NT2/D1 (cell line): Measurements from ENCODE around the gene NMNAT1.

Experiments used
- SUZ12 ChIP-seq: IDR thresholded peaks from 2 replicates; pipeline ENCODE4 v1.6.1; 2011; ENCODE audit not compliant: insufficient read length, insufficient read depth; ENCODE audit errors: extremely low read depth
- YY1 ChIP-seq: IDR thresholded peaks from 2 replicates; pipeline ENCODE4 v1.6.1; 2011; ENCODE audit not compliant: insufficient read length, insufficient read depth
- ZNF274 ChIP-seq: IDR thresholded peaks from 2 replicates; pipeline ENCODE4 v1.6.1; 2011; ENCODE audit warnings: mild to moderate bottlenecking, low read depth, low read length

- TF ChIP-seq ZNF274 = no peak
- TF ChIP-seq SUZ12 = no peak
- no peak for TF ChIP-seq YY1
Measured at GRCh38 chr1:9917901-9918300, 25.4 kb upstream of the NMNAT1 start.
